Measurements from ENCODE around the gene ASGR1.

GRCh38 chr17:7204336-7204735, 25.2 kb upstream of the ASGR1 start:
- TF ChIP-seq CTCF (IDR thresholded peaks at IDR 0.05) (no peak), EP300 (IDR thresholded peaks at IDR 0.05) (no peak)
